Measurements from ENCODE around the gene EYS.

DNA sequence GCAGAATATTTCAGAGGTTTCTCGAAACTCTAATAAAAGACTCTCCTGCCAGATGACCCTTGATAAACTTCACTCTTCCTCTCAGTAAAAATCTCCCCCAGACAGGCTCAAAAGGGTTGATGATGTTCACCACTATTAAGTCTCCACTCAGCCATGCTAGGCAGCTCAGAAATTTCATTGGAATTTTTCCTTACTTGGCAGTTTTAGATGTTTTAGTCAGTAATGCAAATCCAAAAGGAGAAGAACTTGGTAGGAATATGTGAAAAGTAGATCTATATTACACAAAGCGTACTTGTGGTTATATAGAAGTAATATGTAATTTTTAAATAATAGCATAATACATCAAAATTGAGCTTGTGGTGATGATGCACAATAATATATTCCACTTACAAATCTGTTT is 1738.4 kb downstream of the EYS start:
- TF ChIP-seq, protein P1, sequence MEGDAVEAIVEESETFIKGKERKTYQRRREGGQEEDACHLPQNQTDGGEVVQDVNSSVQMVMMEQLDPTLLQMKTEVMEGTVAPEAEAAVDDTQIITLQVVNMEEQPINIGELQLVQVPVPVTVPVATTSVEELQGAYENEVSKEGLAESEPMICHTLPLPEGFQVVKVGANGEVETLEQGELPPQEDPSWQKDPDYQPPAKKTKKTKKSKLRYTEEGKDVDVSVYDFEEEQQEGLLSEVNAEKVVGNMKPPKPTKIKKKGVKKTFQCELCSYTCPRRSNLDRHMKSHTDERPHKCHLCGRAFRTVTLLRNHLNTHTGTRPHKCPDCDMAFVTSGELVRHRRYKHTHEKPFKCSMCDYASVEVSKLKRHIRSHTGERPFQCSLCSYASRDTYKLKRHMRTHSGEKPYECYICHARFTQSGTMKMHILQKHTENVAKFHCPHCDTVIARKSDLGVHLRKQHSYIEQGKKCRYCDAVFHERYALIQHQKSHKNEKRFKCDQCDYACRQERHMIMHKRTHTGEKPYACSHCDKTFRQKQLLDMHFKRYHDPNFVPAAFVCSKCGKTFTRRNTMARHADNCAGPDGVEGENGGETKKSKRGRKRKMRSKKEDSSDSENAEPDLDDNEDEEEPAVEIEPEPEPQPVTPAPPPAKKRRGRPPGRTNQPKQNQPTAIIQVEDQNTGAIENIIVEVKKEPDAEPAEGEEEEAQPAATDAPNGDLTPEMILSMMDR (IDR thresholded peaks at IDR 0.05; ENCODE audit: control extremely low read depth in 1 of 3, insufficient read depth in 1 of 3, low read depth in 1 of 3, low read length in 3 of 3), result no peak
- TF ChIP-seq POLR2A (IDR thresholded peaks at IDR 0.05; ENCODE audit: control extremely low read depth in 1 of 2, low read depth in 2 of 2, low read length in 2 of 2), result no peak
- no peak for TF ChIP-seq NRF1 (IDR thresholded peaks at IDR 0.05; ENCODE audit: low read depth, low read length)
- no peak for TF ChIP-seq RAD21 (IDR thresholded peaks at IDR 0.05 in 1 of 2, conservative IDR thresholded peaks at IDR 0.05 in 1 of 2; ENCODE audit: low read depth in 2 of 2, low read length in 2 of 2)

Measured in H1 (cell line).